ENCODE results near the gene SGSM2. TPM values are rescaled to one million over a fixed set of nuclear protein-coding genes. Genes with fewer than 3 reads are reported as not detected.

SGSM2 gene
- total and polyA plus RNA-seq, 2 experiments from 2014 or later, result 13.7 to 52.4 TPM

GRCh38 chr17:2351269-2351668, 14.0 kb downstream of the SGSM2 start:
- Histone ChIP-seq H3K79me2 (replicated peaks; ENCODE audit: insufficient read depth) (peaks cover 9% of the 10 kb centered on the region; the same call in 1 of the 2 replicates), H3K27ac (ENCODE audit: low read depth) (no peak overlapping the region)

More at GRCh38 chr17:2351269-2351668, 14.0 kb downstream of the SGSM2 start:
- no peaks in the 10 kb centered on the region for H3K36me3 ChIP-seq (ENCODE audit: insufficient read depth)
- no peaks in the 10 kb centered on the region for H3K9me2 ChIP-seq (ENCODE audit: insufficient read depth)
- no peaks in the 10 kb centered on the region for H3K27me3 ChIP-seq (ENCODE audit: insufficient read depth)
- H2AFZ ChIP-seq, result no peak overlapping the region
- Mint-ChIP-seq H3K9me3 (no peaks in the 10 kb centered on the region), H3K36me3 (ENCODE audit: low read depth) (peaks cover 4% of the 10 kb centered on the region; the same call in 1 of the 3 replicates), H3K27me3 (ENCODE audit: insufficient read depth, low read depth, poor library complexity) (peaks cover 11% of the 10 kb centered on the region), H3K4me1 (peaks cover 26% of the 10 kb centered on the region), H3K4me3 (no peak overlapping the region), H3K27ac (no peak overlapping the region)
- peaks cover 26% of the 10 kb centered on the region for H3F3A ChIP-seq (replicated peaks; ENCODE audit: low read depth)
- DNase-seq (ENCODE audit: low spot score) (no peak), ATAC-seq (no peak)
- no peaks in the 10 kb centered on the region for H4K20me1 ChIP-seq (replicated peaks; ENCODE audit: insufficient read depth)
- TF ChIP-seq JUNB (IDR thresholded peaks at IDR 0.05; ENCODE audit: unreplicated experiment), result no peak
- TF ChIP-seq ETS1 (IDR thresholded peaks at IDR 0.05), result no peak
- no peak for TF ChIP-seq NANOG (IDR thresholded peaks at IDR 0.05; ENCODE audit: borderline replicate concordance)
- TF ChIP-seq ZNF331 (CRISPR knock-in tag; IDR thresholded peaks at IDR 0.05; ENCODE audit: low read depth), result no peak
- TF ChIP-seq STAT1 (IDR thresholded peaks at IDR 0.05; ENCODE audit: unreplicated experiment), result no peak
- TF ChIP-seq CREB1 (CRISPR knock-in tag; IDR thresholded peaks at IDR 0.05; ENCODE audit: low read depth), result no peak
- TF ChIP-seq REST (IDR thresholded peaks at IDR 0.05; ENCODE audit: unreplicated experiment), result no peak
- TF ChIP-seq ZNF462 (CRISPR knock-in tag; IDR thresholded peaks at IDR 0.05), result no peak
- TF ChIP-seq ZNF114 (CRISPR knock-in tag; IDR thresholded peaks at IDR 0.05), result no peak
- no peak for TF ChIP-seq EZH2 (IDR thresholded peaks at IDR 0.05; ENCODE audit: low read depth, unreplicated experiment)
- TF ChIP-seq, protein P1, sequence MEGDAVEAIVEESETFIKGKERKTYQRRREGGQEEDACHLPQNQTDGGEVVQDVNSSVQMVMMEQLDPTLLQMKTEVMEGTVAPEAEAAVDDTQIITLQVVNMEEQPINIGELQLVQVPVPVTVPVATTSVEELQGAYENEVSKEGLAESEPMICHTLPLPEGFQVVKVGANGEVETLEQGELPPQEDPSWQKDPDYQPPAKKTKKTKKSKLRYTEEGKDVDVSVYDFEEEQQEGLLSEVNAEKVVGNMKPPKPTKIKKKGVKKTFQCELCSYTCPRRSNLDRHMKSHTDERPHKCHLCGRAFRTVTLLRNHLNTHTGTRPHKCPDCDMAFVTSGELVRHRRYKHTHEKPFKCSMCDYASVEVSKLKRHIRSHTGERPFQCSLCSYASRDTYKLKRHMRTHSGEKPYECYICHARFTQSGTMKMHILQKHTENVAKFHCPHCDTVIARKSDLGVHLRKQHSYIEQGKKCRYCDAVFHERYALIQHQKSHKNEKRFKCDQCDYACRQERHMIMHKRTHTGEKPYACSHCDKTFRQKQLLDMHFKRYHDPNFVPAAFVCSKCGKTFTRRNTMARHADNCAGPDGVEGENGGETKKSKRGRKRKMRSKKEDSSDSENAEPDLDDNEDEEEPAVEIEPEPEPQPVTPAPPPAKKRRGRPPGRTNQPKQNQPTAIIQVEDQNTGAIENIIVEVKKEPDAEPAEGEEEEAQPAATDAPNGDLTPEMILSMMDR (conservative IDR thresholded peaks at IDR 0.05; ENCODE audit: low read depth in 2 of 2), result no peak
- TF ChIP-seq EZH2phosphoT487 (IDR thresholded peaks at IDR 0.05; ENCODE audit: unreplicated experiment), result no peak
- no peak for TF ChIP-seq POLR2AphosphoS5 (IDR thresholded peaks at IDR 0.05; ENCODE audit: low read depth)
- H3K4me3 ChIP-seq, result no peak overlapping the region
- peaks cover 12% of the 10 kb centered on the region for H3K4me1 ChIP-seq (ENCODE audit: insufficient read depth)
- H3K4me2 ChIP-seq, result no peak overlapping the region
